HG03342 (cell line): ENCODE results near the gene COQ8B.

ENCODE experiments used
- ATAC-seq: cut with Tn5 transposase; IDR thresholded peaks from one replicate; pipeline ENCODE4 v1.9.1; 2021; ENCODE audit warnings: mild to moderate bottlenecking, moderate library complexity; ENCODE audit not compliant: unreplicated experiment

COQ8B gene

GRCh38 chr19:40718774-40719391, 2.2 kb upstream of the COQ8B start:
- no peak for ATAC-seq

GRCh38 chr19:40717880-40718773, 1.4 kb upstream of the COQ8B start:
- no peak for ATAC-seq

GRCh38 chr19:40717325-40717879, 716 bp upstream of the COQ8B start:
- ATAC-seq, result no peak

- ATAC-seq, result no peak
These were observed 630 bp downstream of the COQ8B start for GRCh38 chr19:40716031-40716481.

- ATAC-seq, result peak; percentile 52
These were observed 2.0 kb downstream of the COQ8B start for GRCh38 chr19:40714441-40715299.

GRCh38 chr19:40713939-40714338, 2.7 kb downstream of the COQ8B start:
- no peak for ATAC-seq

GRCh38 chr19:40709817-40710216, 6.9 kb downstream of the COQ8B start:
- no peak for ATAC-seq

- no peak for ATAC-seq
These were observed 9.1 kb downstream of the COQ8B start for GRCh38 chr19:40707615-40708014.

GRCh38 chr19:40705950-40706619, 10.6 kb downstream of the COQ8B start:
- ATAC-seq, result no peak

- no peak for ATAC-seq
These were observed 11.4 kb downstream of the COQ8B start for GRCh38 chr19:40705362-40705651.

GRCh38 chr19:40704491-40705361, 12.0 kb downstream of the COQ8B start:
- no peak for ATAC-seq

- ATAC-seq, result no peak
These were observed 13.5 kb downstream of the COQ8B start for GRCh38 chr19:40703029-40703755.

GRCh38 chr19:40702337-40703012, 14.2 kb downstream of the COQ8B start:
- ATAC-seq, result no peak

- no peak for ATAC-seq
These were observed 14.9 kb downstream of the COQ8B start for GRCh38 chr19:40701758-40702157.

GRCh38 chr19:40700083-40700482, 16.6 kb downstream of the COQ8B start:
- no peak for ATAC-seq

- ATAC-seq, result no peak
These were observed 19.7 kb downstream of the COQ8B start for GRCh38 chr19:40697007-40697406.

GRCh38 chr19:40695881-40696280, 20.8 kb downstream of the COQ8B start:
- ATAC-seq, result no peak

- ATAC-seq, result no peak
These were observed 22.8 kb downstream of the COQ8B start for GRCh38 chr19:40693896-40694295.
